Fibroblast of skin of left quadriceps (primary cell): ENCODE measurements around the gene GMDS.

Experiments used
- DNase-seq, 2 experiments: peaks; one replicate each; pipeline ENCODE4 v3.0.0-alpha.2; 2013; ENCODE audit warnings: low read depth in 2 of 2

The GMDS gene

DNA sequence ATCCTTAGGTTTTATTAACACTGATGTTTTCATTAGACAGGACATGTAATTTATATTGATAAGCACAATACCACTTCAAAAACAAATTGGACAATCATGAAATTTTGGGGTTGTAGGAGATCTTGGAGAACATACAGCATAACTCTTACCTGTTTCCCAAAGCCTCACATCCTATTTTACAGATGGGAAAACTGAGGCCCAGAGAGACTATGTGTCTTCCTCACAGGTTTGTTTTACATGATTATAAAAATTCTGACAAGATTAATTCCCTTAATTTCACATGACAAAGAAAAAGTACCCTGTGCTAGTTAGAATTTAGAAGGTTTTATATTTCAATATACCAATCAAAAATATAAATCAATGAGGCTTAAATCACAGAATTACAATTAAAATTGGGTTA lies 145.5 kb downstream of the GMDS start:
- no peak for DNase-seq

DNA sequence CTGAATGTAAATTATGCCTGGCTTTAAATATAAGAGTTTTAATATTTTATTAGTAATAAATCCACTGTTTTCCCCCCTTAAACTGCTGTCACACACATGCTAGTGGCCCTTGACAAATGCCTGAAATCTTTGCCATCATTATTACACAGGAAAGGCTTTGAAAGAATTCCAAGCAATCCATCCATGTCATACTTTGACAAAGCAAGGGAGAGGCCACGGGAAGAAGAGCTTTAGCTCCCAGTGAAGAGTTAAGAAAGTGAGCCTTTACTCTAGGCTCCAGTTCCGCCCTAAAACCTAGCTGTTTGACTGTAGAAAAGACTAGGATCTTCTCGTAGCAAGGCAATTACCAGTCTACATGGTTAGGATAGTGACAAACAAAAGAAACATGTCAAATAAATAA lies 147.9 kb downstream of the GMDS start:
- DNase-seq, result no peak

DNA sequence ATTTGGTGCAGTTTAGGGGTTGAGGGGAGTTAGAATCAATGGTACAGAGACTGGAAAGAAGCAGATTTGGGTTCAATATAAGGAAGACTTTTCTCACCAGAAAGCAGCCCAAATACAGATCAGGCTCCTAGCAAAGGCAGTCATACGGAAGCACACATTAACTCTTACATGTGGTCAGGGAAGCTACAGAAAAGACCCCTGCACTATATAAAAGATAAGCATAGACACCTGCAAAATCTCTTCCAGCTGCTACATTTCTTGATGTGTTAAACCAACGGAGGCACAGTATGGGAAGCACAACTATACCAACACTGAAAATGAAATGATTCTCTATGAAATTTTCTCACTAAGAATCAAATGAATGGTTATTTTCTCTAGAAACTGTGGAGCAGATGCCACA lies 150.8 kb downstream of the GMDS start:
- DNase-seq, result no peak

- peak; percentile 15 to 23 for DNase-seq
These were observed 159.0 kb downstream of the GMDS start for GRCh38 chr6:2086326-2086965.

DNA sequence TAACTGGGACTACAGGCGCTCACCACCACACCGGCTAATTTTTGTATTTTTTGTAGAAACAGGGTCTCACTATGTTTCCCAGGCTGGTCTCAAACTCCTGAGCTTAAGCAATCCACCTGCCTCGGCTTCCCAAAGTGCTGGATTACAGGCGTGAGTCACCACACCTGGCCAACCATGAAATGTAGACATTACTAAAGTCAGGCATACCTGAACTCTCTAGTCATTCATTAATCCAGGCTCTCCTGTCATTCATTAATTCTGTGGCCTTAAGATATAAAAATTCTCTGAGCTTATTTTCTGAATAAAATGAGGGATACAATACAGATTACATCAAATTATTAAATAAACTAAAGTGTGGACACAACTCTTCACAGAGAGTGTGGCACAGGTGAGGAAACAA lies 159.7 kb downstream of the GMDS start:
- DNase-seq, result no peak

DNA sequence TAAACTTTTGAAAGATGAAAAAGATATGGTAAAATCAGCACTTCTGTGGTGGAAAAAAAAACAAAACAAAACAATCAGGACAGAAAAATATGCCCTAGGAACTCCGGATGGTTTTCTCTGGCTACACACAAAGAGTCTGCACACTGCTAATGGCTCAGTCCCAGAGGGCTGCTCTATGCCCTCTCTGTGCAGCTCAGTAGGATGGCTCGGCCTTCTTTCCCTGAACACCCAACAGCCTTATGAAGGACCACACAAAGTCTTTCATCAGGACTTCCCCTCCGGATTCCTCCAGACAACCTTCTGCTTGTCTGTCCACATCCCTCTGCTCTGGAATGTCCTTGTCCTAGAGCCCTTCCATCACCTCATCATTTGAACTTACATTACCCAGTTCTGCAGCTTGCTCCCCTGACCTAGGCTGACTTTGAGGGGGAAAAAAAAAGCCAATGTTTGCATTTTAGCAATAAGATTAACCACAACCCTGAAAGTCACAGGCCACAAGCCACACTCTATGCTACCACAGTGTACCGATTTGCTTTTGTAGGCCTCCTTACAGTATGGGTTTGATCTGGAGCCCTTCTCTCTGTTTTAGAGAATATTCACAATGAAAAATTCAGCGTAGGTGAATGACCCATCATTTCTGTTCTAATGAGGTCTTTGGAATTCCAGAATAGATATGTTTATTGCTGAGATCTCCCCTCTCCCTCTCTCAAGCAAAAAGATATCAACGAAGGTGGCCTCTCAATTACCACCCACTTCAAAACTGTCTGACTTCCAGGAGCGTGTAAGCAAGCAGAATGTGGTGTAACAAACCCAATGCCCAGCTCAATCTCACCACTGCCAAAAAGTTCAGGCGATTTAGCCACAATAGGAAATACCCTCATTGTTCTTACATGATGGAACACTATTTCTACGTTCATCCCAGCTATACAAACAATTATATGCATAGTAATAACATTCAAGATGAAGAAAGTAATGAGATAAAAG lies 164.0 kb downstream of the GMDS start:
- no peak for DNase-seq

DNA sequence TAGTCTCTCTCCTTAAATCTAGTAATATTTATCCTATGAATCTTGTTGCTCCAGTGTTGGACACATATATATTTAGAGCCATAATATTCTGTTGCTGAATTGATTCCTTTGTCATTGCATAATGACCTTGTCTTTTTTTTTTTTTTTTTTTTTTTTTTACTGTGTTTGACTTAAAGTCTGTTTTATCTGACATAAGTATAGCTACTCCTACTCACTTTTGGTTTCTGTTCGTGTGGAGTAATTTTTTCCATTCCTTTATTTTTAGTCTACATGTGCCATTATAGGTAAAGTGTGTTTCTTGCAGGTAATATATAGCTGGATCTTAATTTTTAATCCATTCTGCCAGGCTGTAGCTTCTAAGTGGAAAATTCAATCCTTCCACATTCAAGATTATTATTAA lies 166.5 kb downstream of the GMDS start:
- no peak for DNase-seq

DNA sequence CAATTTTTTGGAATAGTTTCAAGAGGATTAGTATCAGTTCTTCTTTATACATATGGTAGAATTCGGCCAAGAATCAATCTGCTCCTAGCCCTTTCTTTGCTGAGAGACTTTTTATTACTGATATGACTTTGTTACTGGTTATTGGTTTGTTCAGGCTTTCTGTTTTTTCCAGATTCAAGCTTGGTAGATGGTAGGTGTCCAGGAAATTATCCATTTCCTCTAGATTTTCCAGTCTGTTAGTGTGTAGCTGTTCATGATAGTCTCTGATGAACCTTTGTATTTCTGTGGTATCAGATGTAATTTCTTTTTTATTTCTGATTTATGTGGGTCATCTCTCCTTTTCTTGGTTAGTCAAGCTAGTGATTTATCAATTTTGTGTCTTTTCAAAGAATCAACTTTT lies 167.6 kb downstream of the GMDS start:
- DNase-seq, result no peak

DNA sequence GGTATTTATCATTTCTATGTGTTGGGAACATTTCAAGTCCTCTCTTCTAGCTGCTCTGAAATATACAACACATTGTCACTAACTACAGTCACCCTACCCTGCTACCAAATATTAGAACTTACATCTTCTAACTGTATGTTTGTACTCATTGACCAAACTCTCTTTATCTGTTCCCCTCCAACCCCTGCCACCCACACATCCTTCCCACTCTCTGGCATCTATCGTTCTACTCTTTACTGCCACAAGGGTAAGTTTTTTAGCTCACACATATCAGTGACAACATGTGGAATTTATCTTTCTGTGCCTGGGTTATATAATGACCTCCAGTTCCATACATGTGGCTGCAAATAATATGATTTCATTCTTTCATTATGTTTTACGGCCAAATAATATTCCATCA lies 171.9 kb downstream of the GMDS start:
- DNase-seq, result no peak

DNA sequence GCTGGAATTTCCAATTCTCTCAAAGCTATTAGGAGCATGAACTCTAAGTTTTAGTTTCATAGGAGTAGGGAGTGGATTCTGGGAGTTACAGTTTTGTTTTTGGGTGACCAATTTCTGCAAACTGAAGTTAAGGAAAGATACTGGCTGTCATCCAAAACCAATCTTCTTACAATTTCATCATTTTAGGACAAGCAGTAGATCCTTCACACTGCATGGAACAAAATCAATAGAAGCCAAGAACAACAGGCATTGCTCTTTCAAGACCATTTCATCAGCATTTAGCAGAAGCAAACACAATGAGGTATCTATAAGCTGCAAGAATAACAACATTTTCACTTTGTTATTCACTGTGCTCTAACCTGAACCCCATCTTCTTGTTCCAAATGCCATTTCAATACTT lies 173.0 kb downstream of the GMDS start:
- peak; percentile 26 to 34 for DNase-seq

DNA sequence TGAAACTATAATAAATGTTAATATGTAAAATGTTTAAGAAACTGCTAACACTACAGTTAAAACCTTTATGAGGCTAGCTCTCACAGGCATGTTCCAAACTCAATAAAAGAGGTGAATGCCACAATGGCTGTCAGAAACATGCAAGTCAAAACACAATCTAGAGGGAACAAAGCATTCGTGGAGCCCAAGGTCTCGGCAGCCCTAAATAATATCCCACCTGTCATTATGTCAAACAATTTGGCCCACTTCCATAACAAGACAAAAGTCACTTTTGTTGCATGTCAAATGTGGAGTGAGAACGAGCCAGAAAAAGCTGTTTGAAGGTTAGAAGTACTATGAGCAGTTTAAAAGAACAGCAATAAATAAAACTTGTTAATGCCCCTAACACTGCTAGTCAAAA lies 181.9 kb downstream of the GMDS start:
- no peak for DNase-seq

DNA sequence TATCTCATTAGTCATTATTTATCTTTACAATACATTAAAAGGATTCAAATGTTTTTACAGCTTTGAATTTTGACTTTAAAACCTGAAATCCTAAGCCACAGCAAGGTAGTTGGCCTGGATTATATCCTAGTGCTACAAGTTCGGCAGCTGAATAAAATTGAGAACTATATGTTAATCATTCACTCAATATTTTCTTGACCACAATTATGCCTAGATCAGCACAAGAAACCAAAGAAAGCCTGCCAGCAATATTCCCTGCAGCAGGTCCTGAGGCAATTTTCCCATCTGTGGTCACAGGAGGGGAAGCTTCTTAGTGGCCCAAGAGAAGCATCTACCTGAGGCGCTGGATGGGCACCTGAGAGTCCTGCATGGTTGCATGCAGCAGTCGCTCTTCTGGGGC lies 183.5 kb downstream of the GMDS start:
- DNase-seq, result peak; percentile 24 to 29

DNA sequence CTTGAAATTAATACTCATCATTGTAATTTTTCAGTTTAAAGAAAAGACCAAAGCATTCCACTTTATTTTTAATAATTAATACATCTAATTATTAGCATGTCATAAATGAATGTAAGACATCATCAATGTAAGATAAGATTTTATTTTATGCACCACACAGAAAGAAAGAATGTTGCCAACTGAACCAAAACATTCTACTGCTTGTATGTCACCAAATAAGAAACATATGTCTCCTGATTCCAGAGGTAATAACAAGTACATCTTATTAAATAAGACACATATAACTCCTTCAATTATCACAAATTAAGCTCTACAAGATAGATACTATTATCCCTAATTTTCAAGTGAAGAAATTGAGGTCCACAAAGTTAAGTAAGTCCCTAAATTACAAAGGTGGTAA lies 189.5 kb downstream of the GMDS start:
- peak; percentile 26 for DNase-seq

DNA sequence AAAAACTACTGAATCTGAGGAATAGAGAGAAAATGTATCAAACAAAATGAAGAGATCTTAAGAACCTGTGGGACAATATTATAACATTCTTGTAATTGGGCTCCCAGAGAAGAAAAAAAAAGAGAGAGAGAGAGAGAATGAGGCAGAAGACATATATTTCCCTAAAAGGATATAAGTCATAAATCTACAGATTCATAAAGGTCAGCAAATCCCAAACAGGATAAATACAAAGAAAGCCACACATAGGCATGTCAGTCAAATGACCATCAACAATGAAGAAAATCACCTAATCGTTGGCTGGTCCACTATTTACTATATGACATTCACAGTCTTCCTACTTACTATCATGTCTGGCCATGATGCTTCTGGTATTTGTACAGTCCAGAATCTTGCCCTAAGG lies 190.3 kb downstream of the GMDS start:
- DNase-seq, result no peak

- no peak for DNase-seq
These were observed 190.8 kb downstream of the GMDS start for GRCh38 chr6:2054516-2055067.

DNA sequence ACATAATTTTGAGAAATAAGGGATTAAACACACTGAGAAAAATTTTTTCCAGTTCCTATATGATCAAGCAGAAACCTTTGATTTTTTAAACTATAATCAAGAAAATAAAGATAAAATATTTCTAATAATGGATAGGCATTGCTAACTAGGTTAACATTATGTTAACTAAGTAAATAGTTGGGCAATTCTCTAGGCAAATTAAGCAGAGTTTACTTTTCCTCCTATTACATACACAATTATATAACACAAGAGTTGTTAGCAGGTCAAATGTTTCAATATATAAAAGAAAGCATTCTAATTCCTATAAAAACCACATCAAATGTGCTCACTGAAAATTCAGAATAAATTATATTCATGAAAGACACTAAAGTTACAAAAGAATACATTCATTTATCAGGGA lies 191.7 kb downstream of the GMDS start:
- no peak for DNase-seq

- DNase-seq, result peak in 1 of 2 experiments; percentile 16
These were observed 197.6 kb downstream of the GMDS start for GRCh38 chr6:2047855-2048254.

DNA sequence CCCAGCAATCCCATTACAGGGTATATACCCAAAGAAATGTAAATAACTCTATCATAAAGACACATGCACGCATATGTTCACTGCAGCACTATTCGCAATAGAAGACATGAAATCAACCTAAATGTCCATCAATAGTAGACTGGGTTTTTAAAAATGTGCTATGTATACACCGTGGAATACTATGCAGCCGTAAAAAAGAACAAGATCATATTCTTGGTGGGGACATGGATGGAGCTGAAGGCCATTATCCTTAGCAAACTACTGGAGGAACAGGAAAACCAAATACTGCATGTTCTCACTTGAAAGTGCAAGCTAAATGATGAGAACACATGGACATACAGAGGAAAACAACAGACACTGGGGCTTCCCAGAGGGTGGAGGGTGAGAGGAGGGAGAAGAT lies 201.2 kb downstream of the GMDS start:
- DNase-seq, result no peak

- DNase-seq, result no peak
These were observed 202.3 kb downstream of the GMDS start for GRCh38 chr6:2042956-2043648.

DNA sequence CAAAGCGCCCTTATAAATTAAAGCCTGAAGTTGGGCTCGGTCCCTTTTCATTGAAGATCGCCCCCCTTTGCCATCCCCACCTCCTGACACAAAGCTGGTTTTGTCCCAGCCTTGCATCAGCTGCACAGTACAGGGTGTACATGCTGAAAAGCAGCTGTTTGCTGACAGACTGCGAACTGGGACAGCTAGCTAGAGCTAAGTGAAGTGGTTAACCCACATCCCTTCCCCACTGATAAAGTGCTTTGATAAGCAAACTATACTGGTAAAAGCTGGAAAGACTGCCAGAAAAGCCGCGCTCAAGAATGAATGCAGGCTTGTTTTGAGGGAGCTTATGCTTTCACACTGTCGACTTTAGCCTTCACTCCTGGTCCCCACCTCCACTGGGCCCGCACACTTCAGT lies 207.3 kb downstream of the GMDS start:
- no peak for DNase-seq

GRCh38 chr6:2037237-2037926 lies 208.0 kb downstream of the GMDS start:
- DNase-seq, result no peak

GRCh38 chr6:2036710-2037023 lies 208.7 kb downstream of the GMDS start:
- no peak for DNase-seq
